ENCODE results near the gene GAREM1. TPM values are rescaled to one million over a fixed set of nuclear protein-coding genes. Genes with fewer than 3 reads are reported as not detected.

GAREM1 gene
- total RNA-seq, 1 donor from 2014 or later: 7.7 TPM

- no peaks in the 10 kb centered on the region for H3K9me3 Mint-ChIP-seq (ENCODE audit: low read depth)
- H3K27me3 Mint-ChIP-seq (ENCODE audit: low read depth): no peaks in the 10 kb centered on the region
- no peak for DNase-seq (ENCODE audit: low spot score)
- TF ChIP-seq, protein P1, sequence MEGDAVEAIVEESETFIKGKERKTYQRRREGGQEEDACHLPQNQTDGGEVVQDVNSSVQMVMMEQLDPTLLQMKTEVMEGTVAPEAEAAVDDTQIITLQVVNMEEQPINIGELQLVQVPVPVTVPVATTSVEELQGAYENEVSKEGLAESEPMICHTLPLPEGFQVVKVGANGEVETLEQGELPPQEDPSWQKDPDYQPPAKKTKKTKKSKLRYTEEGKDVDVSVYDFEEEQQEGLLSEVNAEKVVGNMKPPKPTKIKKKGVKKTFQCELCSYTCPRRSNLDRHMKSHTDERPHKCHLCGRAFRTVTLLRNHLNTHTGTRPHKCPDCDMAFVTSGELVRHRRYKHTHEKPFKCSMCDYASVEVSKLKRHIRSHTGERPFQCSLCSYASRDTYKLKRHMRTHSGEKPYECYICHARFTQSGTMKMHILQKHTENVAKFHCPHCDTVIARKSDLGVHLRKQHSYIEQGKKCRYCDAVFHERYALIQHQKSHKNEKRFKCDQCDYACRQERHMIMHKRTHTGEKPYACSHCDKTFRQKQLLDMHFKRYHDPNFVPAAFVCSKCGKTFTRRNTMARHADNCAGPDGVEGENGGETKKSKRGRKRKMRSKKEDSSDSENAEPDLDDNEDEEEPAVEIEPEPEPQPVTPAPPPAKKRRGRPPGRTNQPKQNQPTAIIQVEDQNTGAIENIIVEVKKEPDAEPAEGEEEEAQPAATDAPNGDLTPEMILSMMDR (IDR thresholded peaks at IDR 0.05): no peak
- peaks cover 17% of the 10 kb centered on the region for H3K4me1 Mint-ChIP-seq (ENCODE audit: low read depth)
- H3K36me3 Mint-ChIP-seq (ENCODE audit: low read depth): no peaks in the 10 kb centered on the region
- H3K4me3 Mint-ChIP-seq (ENCODE audit: unreplicated experiment): no peak overlapping the region
- no peak overlapping the region for H3K27ac Mint-ChIP-seq (ENCODE audit: unreplicated experiment)
Observed at GRCh38 chr18:32440518-32440917, 30.2 kb downstream of the GAREM1 start.

DNA sequence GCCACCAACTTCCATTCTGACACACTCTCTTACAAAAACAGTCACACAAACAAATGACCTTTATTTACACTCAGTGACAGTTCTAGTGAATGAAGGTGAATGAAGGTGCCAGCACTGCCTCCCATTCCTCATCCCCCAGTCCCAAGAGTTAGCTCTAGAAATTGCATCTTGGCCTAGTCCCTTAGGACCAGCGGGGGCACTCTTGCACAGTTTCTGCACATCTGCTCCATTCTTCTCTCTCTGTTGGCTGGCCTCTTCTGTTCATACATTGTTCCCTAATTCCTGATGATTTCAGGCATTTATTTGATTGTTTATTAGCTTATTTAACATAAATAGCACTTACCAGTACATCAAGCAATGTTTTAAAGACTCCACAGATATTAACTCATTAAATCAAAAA is 30.9 kb downstream of the GAREM1 start:
- no peak overlapping the region for H3K27ac Mint-ChIP-seq (ENCODE audit: unreplicated experiment)
- no peaks in the 10 kb centered on the region for H3K36me3 Mint-ChIP-seq (ENCODE audit: low read depth)
- TF ChIP-seq, protein P1 (IDR thresholded peaks at IDR 0.05): peak; percentile 51

GRCh38 chr18:32439241-32439640 is 31.4 kb downstream of the GAREM1 start:
- Mint-ChIP-seq H3K4me1 (ENCODE audit: low read depth) (peaks cover 17% of the 10 kb centered on the region), H3K36me3 (ENCODE audit: low read depth) (no peaks in the 10 kb centered on the region), H3K27ac (ENCODE audit: unreplicated experiment) (no peak overlapping the region), H3K9me3 (ENCODE audit: low read depth) (no peaks in the 10 kb centered on the region), H3K4me3 (ENCODE audit: unreplicated experiment) (no peak overlapping the region), H3K27me3 (ENCODE audit: low read depth) (no peaks in the 10 kb centered on the region)
- TF ChIP-seq, protein P1 (IDR thresholded peaks at IDR 0.05): no peak
- DNase-seq (ENCODE audit: low spot score): no peak

More for the DNA sequence above, 30.9 kb downstream of the GAREM1 start:
- DNase-seq (ENCODE audit: low spot score): no peak
- H3K4me1 Mint-ChIP-seq (ENCODE audit: low read depth): peaks cover 17% of the 10 kb centered on the region
- no peaks in the 10 kb centered on the region for H3K27me3 Mint-ChIP-seq (ENCODE audit: low read depth)
- H3K9me3 Mint-ChIP-seq (ENCODE audit: low read depth): no peaks in the 10 kb centered on the region
- H3K4me3 Mint-ChIP-seq (ENCODE audit: unreplicated experiment): no peak overlapping the region

DNA sequence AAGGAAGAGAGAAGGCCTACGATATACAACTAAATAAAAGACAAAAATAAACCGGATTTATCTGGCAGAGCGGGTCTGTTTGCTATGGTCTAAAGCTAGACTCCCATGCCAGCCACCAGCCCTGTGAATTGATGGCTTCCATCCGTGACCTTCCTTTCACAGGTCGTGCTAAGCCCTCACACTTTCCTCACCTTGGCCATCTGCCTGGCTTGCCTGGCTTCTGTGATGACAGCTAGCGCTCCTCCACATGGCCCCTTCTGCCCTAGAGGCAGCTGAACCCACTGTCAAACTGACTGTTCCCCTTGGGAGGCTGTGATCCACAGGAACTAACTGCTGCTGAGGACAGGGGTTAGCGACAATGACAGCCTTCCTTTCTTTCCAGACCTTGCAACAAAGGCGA is 32.5 kb downstream of the GAREM1 start:
- no peak overlapping the region for H3K4me3 Mint-ChIP-seq (ENCODE audit: unreplicated experiment)
- H3K36me3 Mint-ChIP-seq (ENCODE audit: low read depth): no peaks in the 10 kb centered on the region
- no peak for DNase-seq (ENCODE audit: low spot score)
- H3K27ac Mint-ChIP-seq (ENCODE audit: unreplicated experiment): no peak overlapping the region
- TF ChIP-seq, protein P1 (IDR thresholded peaks at IDR 0.05): no peak
- peaks cover 17% of the 10 kb centered on the region for H3K4me1 Mint-ChIP-seq (ENCODE audit: low read depth)
- H3K9me3 Mint-ChIP-seq (ENCODE audit: low read depth): no peaks in the 10 kb centered on the region
- H3K27me3 Mint-ChIP-seq (ENCODE audit: low read depth): no peaks in the 10 kb centered on the region

GRCh38 chr18:32437100-32437834 is 33.4 kb downstream of the GAREM1 start:
- no peak overlapping the region for H3K4me3 Mint-ChIP-seq (ENCODE audit: unreplicated experiment)
- no peak overlapping the region for H3K27ac Mint-ChIP-seq (ENCODE audit: unreplicated experiment)
- no peaks in the 10 kb centered on the region for H3K9me3 Mint-ChIP-seq (ENCODE audit: low read depth)
- H3K36me3 Mint-ChIP-seq (ENCODE audit: low read depth): no peaks in the 10 kb centered on the region
- TF ChIP-seq, protein P1 (IDR thresholded peaks at IDR 0.05): no peak
- DNase-seq (ENCODE audit: low spot score): no peak
- no peaks in the 10 kb centered on the region for H3K27me3 Mint-ChIP-seq (ENCODE audit: low read depth)
- H3K4me1 Mint-ChIP-seq (ENCODE audit: low read depth): peaks cover 17% of the 10 kb centered on the region

All from chondrocyte (in vitro differentiated cells).